Upper lobe of left lung (tissue), 6 donors: ENCODE results near the gene KRTAP9-6. TPM values are rescaled to one million over a fixed set of nuclear protein-coding genes. Genes with fewer than 3 reads are reported as not detected.
"Not testable (repeated sequence)": the region's sequence is repeated elsewhere in the genome, so short reads cannot be mapped to it uniquely, and the experiment has no call there.

Source experiments
- ATAC-seq, 2 donors: fragments of 200-7000 bp; cut with Tn5 transposase; one replicate each; pipeline ENCODE4 v1.9.1; 2022; ENCODE audit warnings: mild to moderate bottlenecking in 2 of 2, moderate library complexity in 2 of 2; ENCODE audit not compliant: low FRiP score in 2 of 2
- DNase-seq, 2 donors: peaks; one replicate each; pipeline ENCODE4 v3.0.0-alpha.2; 2019 to 2020
- H3K27ac ChIP-seq, 4 donors: fragments of 200-600 bp; sonication (generic); one replicate each; pipeline ENCODE4 v1.5.1; 2016 to 2019
- H3K27me3 ChIP-seq, 4 donors: fragments of 200-600 bp; sonication (generic); one replicate each; pipeline ENCODE4 v1.5.1; 2017 to 2019
- H3K36me3 ChIP-seq, 4 donors: fragments of 200-600 bp; sonication (generic); one replicate each; pipeline ENCODE4 v1.5.1; 2016 to 2019
- H3K4me1 ChIP-seq, 4 donors: fragments of 200-600 bp; sonication (generic); one replicate each; pipeline ENCODE4 v1.5.1; 2018 to 2019
- H3K4me3 ChIP-seq, 4 donors: fragments of 200-600 bp; sonication (generic); one replicate each; pipeline ENCODE4 v1.5.1; 2017 to 2019; ENCODE audit warnings: mild to moderate bottlenecking in 2 of 4, moderate library complexity in 1 of 4
- H3K9me3 ChIP-seq, 4 donors: fragments of 200-600 bp; sonication (generic); one replicate each; pipeline ENCODE4 v1.5.1; 2018 to 2019
- EP300 ChIP-seq, 4 donors: sonication (generic); formaldehyde crosslinking; IDR thresholded peaks; one replicate each; pipeline ENCODE4 v1.5.1; 2017; ENCODE audit warnings: antibody characterized with exemption in 4 of 4, control low read depth in 2 of 4
- POLR2A ChIP-seq, 4 donors: fragments of 450-650 bp; IDR thresholded peaks; one replicate each; pipeline ENCODE4 v1.5.1; 2016 to 2017; ENCODE audit warnings: antibody characterized with exemption in 4 of 4, mild to moderate bottlenecking in 2 of 4
- POLR2AphosphoS5 ChIP-seq, 2 donors: sonication (generic); formaldehyde crosslinking; IDR thresholded peaks; one replicate each; pipeline ENCODE4 v1.5.1; 2017; ENCODE audit warnings: antibody characterized with exemption in 2 of 2
- WGBS, 2 donors: methylation state at CpG; one replicate each; pipeline ENCODE4 v1.1.5; 2017 to 2018; 5-methylcytosine and 5-hydroxymethylcytosine counted together
- total RNA-seq, 6 donors: library from RNA; depleted of rRNA in 4 of 6; stranded (reverse); fragments of >200 nt in 4 of 6; gene quantifications; one replicate each; pipeline versions ENCODE4 v1.1.0 to v1.2.1, GENCODE V29; 2016 to 2021
- TF ChIP-seq, protein P1 (sequence below), 6 experiments: fragments of 450-650 bp in 4 of 6; fragments of 200-600 bp in 2 of 6; sonication (generic) in 2 of 6; IDR thresholded peaks; one replicate each; pipeline ENCODE4 v1.5.1; 2016 to 2019; ENCODE audit warnings: antibody characterized with exemption in 6 of 6
- donor health status: DM: no; HTN: no; CAD: no; lungs with moderate emphysema.
- donor health status: DM: no; HTN: yes; CAD: no; lungs with severe emphysema.

Gene KRTAP9-6
- total RNA-seq, 6 donors from 2014 or later, result not detected

DNA sequence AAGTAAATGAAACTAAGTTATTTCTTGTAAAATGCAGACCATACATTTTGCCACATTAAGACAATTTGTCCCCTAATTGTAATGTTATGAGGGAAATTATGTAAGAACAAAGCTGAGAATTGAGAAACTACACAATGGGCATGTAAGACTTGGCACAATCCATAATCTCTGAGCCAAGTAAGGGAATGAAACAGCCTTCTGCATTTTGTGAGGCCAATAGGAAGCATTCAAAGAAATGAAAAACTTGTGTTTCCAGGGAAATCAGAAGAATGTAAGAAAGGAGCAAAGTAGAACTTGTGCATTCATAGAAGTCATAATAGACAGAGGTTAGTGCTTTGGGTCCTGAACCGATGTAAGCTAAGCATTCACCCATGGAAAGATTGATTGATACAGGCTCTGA lies 13.9 kb upstream of the KRTAP9-6 start:
- ATAC-seq (no peak), DNase-seq (no peak)
- 93 to 100% methylated on average over 1 of the region's 1 CpG for WGBS, 2 donors
- no peaks in the 10 kb centered on the region for H3K27me3 ChIP-seq
- TF ChIP-seq, protein P1, sequence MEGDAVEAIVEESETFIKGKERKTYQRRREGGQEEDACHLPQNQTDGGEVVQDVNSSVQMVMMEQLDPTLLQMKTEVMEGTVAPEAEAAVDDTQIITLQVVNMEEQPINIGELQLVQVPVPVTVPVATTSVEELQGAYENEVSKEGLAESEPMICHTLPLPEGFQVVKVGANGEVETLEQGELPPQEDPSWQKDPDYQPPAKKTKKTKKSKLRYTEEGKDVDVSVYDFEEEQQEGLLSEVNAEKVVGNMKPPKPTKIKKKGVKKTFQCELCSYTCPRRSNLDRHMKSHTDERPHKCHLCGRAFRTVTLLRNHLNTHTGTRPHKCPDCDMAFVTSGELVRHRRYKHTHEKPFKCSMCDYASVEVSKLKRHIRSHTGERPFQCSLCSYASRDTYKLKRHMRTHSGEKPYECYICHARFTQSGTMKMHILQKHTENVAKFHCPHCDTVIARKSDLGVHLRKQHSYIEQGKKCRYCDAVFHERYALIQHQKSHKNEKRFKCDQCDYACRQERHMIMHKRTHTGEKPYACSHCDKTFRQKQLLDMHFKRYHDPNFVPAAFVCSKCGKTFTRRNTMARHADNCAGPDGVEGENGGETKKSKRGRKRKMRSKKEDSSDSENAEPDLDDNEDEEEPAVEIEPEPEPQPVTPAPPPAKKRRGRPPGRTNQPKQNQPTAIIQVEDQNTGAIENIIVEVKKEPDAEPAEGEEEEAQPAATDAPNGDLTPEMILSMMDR (IDR thresholded peaks at IDR 0.05), result no peak
- TF ChIP-seq POLR2A (IDR thresholded peaks at IDR 0.05) (no peak), EP300 (IDR thresholded peaks at IDR 0.05) (no peak), POLR2AphosphoS5 (IDR thresholded peaks at IDR 0.05) (no peak)
- no peaks in the 10 kb centered on the region for H3K4me1 ChIP-seq
- H3K27ac ChIP-seq, result no peak overlapping the region
- no peak overlapping the region for H3K4me3 ChIP-seq
- H3K36me3 ChIP-seq, result no peaks in the 10 kb centered on the region
- no peaks in the 10 kb centered on the region for H3K9me3 ChIP-seq

DNA sequence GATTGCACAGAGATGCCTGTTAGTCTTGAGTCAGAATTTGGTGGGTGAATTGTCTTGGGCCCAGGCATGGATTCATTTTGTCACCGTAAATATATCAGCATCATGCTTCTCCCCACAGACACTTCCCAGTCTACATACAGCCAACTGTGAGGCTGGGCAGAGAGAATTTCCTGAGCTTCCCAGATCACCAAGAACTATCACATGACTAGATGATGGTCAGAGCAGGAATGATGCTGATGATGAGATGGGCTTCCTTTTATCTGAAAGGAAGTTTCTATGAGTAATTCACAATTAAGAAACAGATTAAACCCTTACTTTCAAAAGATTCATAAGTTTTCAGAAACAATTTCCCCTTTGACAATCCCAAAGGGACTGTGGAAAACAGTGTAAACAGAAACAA lies 10.3 kb upstream of the KRTAP9-6 start:
- Histone ChIP-seq H3K27me3 (no peaks in the 10 kb centered on the region), H3K27ac (no peak overlapping the region), H3K9me3 (no peaks in the 10 kb centered on the region), H3K4me3 (no peak overlapping the region), H3K4me1 (no peaks in the 10 kb centered on the region), H3K36me3 (no peaks in the 10 kb centered on the region)
- DNase-seq (no peak), ATAC-seq (no peak)
- 0 to 57% methylated on average over 1 of the region's 1 CpG for WGBS, 2 donors
- no peak for TF ChIP-seq POLR2A (IDR thresholded peaks at IDR 0.05)
- TF ChIP-seq, protein P1 (IDR thresholded peaks at IDR 0.05), result no peak
- no peak for TF ChIP-seq EP300 (IDR thresholded peaks at IDR 0.05)
- TF ChIP-seq POLR2AphosphoS5 (IDR thresholded peaks at IDR 0.05), result no peak

DNA sequence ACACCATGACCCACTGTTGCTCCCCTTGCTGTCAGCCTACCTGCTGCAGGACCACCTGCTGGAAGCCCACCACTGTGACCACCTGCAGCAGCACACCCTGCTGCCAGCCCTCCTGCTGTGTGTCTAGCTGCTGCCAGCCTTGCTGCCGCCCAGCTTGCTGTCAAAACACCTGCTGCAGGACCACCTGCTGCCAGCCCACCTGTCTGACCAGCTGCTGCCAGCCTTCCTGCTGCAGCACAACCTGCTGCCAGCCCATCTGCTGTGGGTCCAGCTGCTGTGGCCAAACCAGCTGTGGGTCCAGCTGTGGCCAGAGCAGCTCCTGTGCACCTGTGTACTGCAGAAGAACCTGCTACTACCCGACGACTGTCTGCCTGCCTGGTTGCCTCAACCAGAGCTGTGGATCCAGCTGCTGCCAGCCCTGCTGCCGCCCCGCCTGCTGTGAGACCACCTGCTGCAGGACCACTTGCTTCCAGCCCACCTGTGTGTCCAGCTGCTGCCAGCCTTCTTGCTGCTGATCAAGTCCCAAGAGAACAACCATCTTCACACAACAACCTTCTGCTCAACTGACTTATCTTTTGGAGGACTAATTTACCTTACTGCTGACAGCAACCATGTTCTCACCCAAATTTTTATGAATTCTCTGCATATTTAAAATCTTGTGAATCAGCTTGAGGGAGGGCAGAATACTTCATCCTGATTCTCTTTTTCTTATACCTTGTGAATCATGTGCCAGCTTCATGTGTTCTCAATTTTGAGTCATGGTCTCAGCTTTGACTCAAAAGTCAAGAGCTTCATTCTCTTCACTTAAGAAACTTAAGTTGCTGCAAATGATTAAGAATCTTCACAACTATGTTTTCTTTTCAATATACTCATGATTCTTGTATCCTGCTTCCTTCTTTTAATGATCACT lies 9.5 kb upstream of the KRTAP9-6 start, which contains the start of gene KRTAP9-9:
TSS of gene KRTAP9-9 (plus strand) at position 4 of the 910 bp plus-strand sequence.
- not testable (repeated sequence) for H3K4me1 ChIP-seq, ATAC-seq, H3K4me3 ChIP-seq, H3K27ac ChIP-seq, H3K36me3 ChIP-seq, H3K27me3 ChIP-seq, H3K9me3 ChIP-seq
- peak in 1 of 2 donors; percentile 67 for DNase-seq
- WGBS, 2 donors, result 61 to 89% methylated on average over 2 to 5 of the region's 5 CpGs

DNA sequence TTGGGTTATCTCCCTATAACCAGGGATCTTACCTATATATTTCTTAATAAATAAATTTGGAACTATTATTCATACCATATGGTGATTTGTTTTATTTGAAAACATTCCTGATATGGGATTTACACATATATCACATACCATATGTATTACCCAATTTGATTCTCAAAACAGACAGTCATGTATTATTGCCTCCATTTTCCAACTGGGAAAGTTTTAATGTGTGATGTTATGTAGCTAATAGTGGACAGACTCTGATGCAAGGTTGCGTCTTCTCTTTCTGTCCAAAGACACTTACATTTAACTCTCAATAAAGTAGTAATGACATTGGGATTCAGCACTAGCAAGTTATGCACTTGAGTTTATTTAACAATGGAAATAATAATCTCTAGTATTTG lies 8.9 kb upstream of the KRTAP9-6 start:
- no peaks in the 10 kb centered on the region for H3K9me3 ChIP-seq
- H3K4me3 ChIP-seq, result no peak overlapping the region
- H3K36me3 ChIP-seq, result no peaks in the 10 kb centered on the region
- no peaks in the 10 kb centered on the region for H3K27me3 ChIP-seq
- H3K4me1 ChIP-seq, result no peaks in the 10 kb centered on the region
- H3K27ac ChIP-seq, result no peak overlapping the region
- DNase-seq (no peak), ATAC-seq (no peak)
- TF ChIP-seq POLR2A (IDR thresholded peaks at IDR 0.05), result no peak
- TF ChIP-seq, protein P1 (IDR thresholded peaks at IDR 0.05), result no peak
- no peak for TF ChIP-seq POLR2AphosphoS5 (IDR thresholded peaks at IDR 0.05)
- no peak for TF ChIP-seq EP300 (IDR thresholded peaks at IDR 0.05)
- 90 to 96% methylated on average over 1 of the region's 1 CpG for WGBS, 2 donors

DNA sequence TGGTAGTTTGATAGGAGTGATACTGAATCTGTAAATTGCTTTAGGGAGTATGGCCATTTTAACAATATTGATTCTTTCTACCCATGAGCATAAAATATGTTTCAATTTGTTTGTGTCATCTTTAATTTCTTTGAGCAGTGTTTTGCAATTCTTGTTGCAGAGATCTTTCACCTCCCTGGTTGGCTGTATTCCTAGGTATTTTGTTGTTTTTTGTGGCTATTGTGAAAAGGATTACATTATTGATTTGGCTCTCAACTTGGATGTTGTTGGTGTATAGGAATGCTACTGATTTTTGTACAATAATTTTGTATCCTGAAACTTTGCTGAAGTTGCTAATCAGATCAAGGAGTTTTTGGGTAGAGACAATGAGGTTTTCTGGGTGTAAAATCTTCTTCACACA lies 6.8 kb upstream of the KRTAP9-6 start:
- H3K36me3 ChIP-seq, result no peaks in the 10 kb centered on the region
- no peak for ATAC-seq
- H3K27me3 ChIP-seq, result no peaks in the 10 kb centered on the region

More for the DNA sequence above, 6.8 kb upstream of the KRTAP9-6 start:
- H3K9me3 ChIP-seq, result no peaks in the 10 kb centered on the region
- H3K27ac ChIP-seq, result no peak overlapping the region
- H3K4me3 ChIP-seq, result no peak overlapping the region
- no peaks in the 10 kb centered on the region for H3K4me1 ChIP-seq
- DNase-seq, result no peak
- TF ChIP-seq, protein P1 (IDR thresholded peaks at IDR 0.05), result no peak
- TF ChIP-seq POLR2AphosphoS5 (IDR thresholded peaks at IDR 0.05) (no peak), POLR2A (IDR thresholded peaks at IDR 0.05) (no peak), EP300 (IDR thresholded peaks at IDR 0.05) (no peak)
